OCI-LY7 (cell line): ENCODE measurements around the gene ALOX5. TPM values are rescaled to one million over a fixed set of nuclear protein-coding genes. Genes with fewer than 3 reads are reported as not detected.
A peak's percentile ranks its signal among the peaks of the same experiment; 100 is the strongest.

Experiments used
- BruUV-seq: library from RNA; stranded (reverse); fragments of 400-500 nt; replicated peaks from 2 replicates; lab custom pipeline; 2021; lab: Mats Ljungman, UMichigan
- CTCF ChIA-PET: fragments of 300-600 bp; sonication (Branson Sonifier 250); formaldehyde crosslinking; loops from one replicate; lab custom pipeline; 2022; ENCODE audit warnings: antibody characterized with exemption; ENCODE audit not compliant: unreplicated experiment; lab: Charles Lee
- POLR2A ChIA-PET: fragments of 300-600 bp; sonication (Branson Sonifier 250); formaldehyde crosslinking; loops from one replicate; lab custom pipeline; 2022; ENCODE audit warnings: antibody characterized with exemption; lab: Charles Lee
- DNase-seq: peaks from one replicate; pipeline ENCODE4 v3.0.0-alpha.2; 2015; ENCODE audit warnings: low spot score
- H2AFZ ChIP-seq: fragments of 200-600 bp; sonication (generic), shearing (Covaris generic); 2 replicates; pipeline ENCODE4 v1.6.1; 2014; ENCODE audit warnings: mild to moderate bottlenecking, antibody characterized with exemption, low read length, moderate library complexity
- H3K27ac ChIP-seq: fragments of 200-600 bp; sonication (generic); 2 replicates; pipeline ENCODE4 v1.5.1; 2014; ENCODE audit warnings: mixed run types, low read depth, mild to moderate bottlenecking, moderate library complexity, low read length, inconsistent platforms; ENCODE audit not compliant: poor library complexity, severe bottlenecking
- H3K36me3 ChIP-seq: fragments of 200-600 bp; sonication (generic); 2 replicates; pipeline ENCODE4 v1.6.1; 2014; ENCODE audit warnings: mild to moderate bottlenecking, antibody characterized with exemption, low read length, moderate library complexity, mixed read lengths; ENCODE audit not compliant: insufficient read depth
- H3K4me1 ChIP-seq: fragments of 200-600 bp; sonication (generic); 2 replicates; pipeline ENCODE4 v1.5.1; 2014; ENCODE audit warnings: mild to moderate bottlenecking, low read length; ENCODE audit not compliant: insufficient read depth, poor library complexity, severe bottlenecking
- H3K4me2 ChIP-seq: fragments of 200-600 bp; sonication (generic); 2 replicates; pipeline ENCODE4 v1.6.1; 2014; ENCODE audit warnings: mild to moderate bottlenecking, low read length
- H3K4me3 ChIP-seq: fragments of 200-600 bp; sonication (generic); 2 replicates; pipeline ENCODE4 v1.5.1; 2014; ENCODE audit warnings: mild to moderate bottlenecking, low read depth, low read length; ENCODE audit not compliant: poor library complexity, severe bottlenecking
- H3K79me2 ChIP-seq: fragments of 200-600 bp; sonication (generic); 2 replicates; pipeline ENCODE4 v1.6.1; 2016; ENCODE audit warnings: low read depth, mild to moderate bottlenecking, low read length, moderate library complexity, mixed read lengths; ENCODE audit not compliant: insufficient read depth
- H3K9me2 ChIP-seq: fragments of 200-600 bp; sonication (generic); 2 replicates; pipeline ENCODE4 v1.6.1; 2016; ENCODE audit warnings: mild to moderate bottlenecking, low read length, mixed read lengths; ENCODE audit not compliant: insufficient read depth
- H3K9me3 ChIP-seq: fragments of 200-600 bp; sonication (generic); 2 replicates; pipeline ENCODE4 v1.6.1; 2014; ENCODE audit warnings: mild to moderate bottlenecking, mixed run types, low read length, mixed read lengths
- H4K20me1 ChIP-seq: fragments of 200-600 bp; sonication (generic); 2 replicates; pipeline ENCODE4 v1.6.1; 2014; ENCODE audit warnings: mild to moderate bottlenecking, antibody characterized with exemption, low read length, moderate library complexity, mixed read lengths; ENCODE audit not compliant: insufficient read depth
- CTCF ChIP-seq: fragments of 200-600 bp; sonication (generic); conservative IDR thresholded peaks from 2 replicates; pipeline ENCODE4 v1.5.1; 2014; ENCODE audit warnings: mild to moderate bottlenecking, antibody characterized with exemption, low read length, moderate library complexity, mixed read lengths
- EZH2phosphoT487 ChIP-seq: fragments of 200-600 bp; sonication (generic); IDR thresholded peaks from 2 replicates; pipeline ENCODE4 v1.6.1; 2018; ENCODE audit warnings: low read depth, borderline replicate concordance, mild to moderate bottlenecking, mixed run types, antibody characterized with exemption, low read length, moderate library complexity, mixed read lengths
- intact Hi-C: fragments of 100-400 bp; cut with micrococcal nuclease; formaldehyde crosslinking; loops from one replicate; pipeline ENCODE4 v1.10.0; 2022; ENCODE audit not compliant: unreplicated experiment
- total RNA-seq, 2 experiments: library from RNA; depleted of rRNA in 1 of 2; stranded (reverse); fragments of >200 nt in 1 of 2; shearing (Covaris generic) in 1 of 2; gene quantifications; 2 replicates each; pipeline ENCODE4 v1.2.3, GENCODE V29; 2014 to 2022

Gene ALOX5
- total RNA-seq, 2 experiments from 2014 or later = 139 to 164 TPM

- no peak overlapping the region for H3K4me3 ChIP-seq
- no peaks in the 10 kb centered on the region for H3K9me2 ChIP-seq
- H3K4me2 ChIP-seq = no peak overlapping the region
- intact Hi-C loops = no loop called here
- DNase-seq = no peak
- peaks cover 8% of the 10 kb centered on the region; the same call in 1 of the 2 replicates for H3K9me3 ChIP-seq
- no peak overlapping the region for H2AFZ ChIP-seq
- peaks cover 98% of the 10 kb centered on the region for H3K36me3 ChIP-seq
- H3K27ac ChIP-seq = no peak overlapping the region
- TF ChIP-seq CTCF = no peak
- TF ChIP-seq EZH2phosphoT487 = no peak
- H3K79me2 ChIP-seq = peaks cover 2% of the 10 kb centered on the region
- H3K4me1 ChIP-seq = peaks cover 2% of the 10 kb centered on the region
- CTCF ChIA-PET = no interaction called here
- POLR2A ChIA-PET = interaction anchor here (0.7 kb wide), 1 partner anchor 23 kb away, joined by 3 read pairs; no protein-coding TSS in a partner anchor
- no peaks in the 10 kb centered on the region for H4K20me1 ChIP-seq
- TSS peak; percentile 20 for BruUV-seq
These were observed 9.8 kb downstream of the ALOX5 start for GRCh38 chr10:45383682-45384330.

GRCh38 chr10:45386657-45387056 is 12.6 kb downstream of the ALOX5 start:
- Histone ChIP-seq H4K20me1 (no peaks in the 10 kb centered on the region), H3K36me3 (peaks cover 87% of the 10 kb centered on the region), H3K4me3 (no peak overlapping the region), H3K27ac (no peak overlapping the region), H2AFZ (no peak overlapping the region), H3K9me2 (no peaks in the 10 kb centered on the region), H3K9me3 (peaks cover 8% of the 10 kb centered on the region; the same call in 1 of the 2 replicates), H3K79me2 (no peaks in the 10 kb centered on the region), H3K4me1 (no peaks in the 10 kb centered on the region), H3K4me2 (no peak overlapping the region)
- intact Hi-C loops = no loop called here
- ChIA-PET CTCF (no interaction called here), POLR2A (interaction anchor here (0.7 kb wide), 2 partner anchors 618 to 620 kb away, joined by 3 to 4 read pairs; no protein-coding TSS in a partner anchor)
- BruUV-seq = no TSS peak
- DNase-seq = no peak
- TF ChIP-seq CTCF = no peak
- TF ChIP-seq EZH2phosphoT487 = no peak
